RWPE1 (cell line): ENCODE data around the gene EIF2S2.
A peak's percentile ranks its signal among the peaks of the same experiment; 100 is the strongest.
"Not testable (repeated sequence)": the region's sequence is repeated elsewhere in the genome, so short reads cannot be mapped to it uniquely, and the experiment has no call there.

Experiments used
- CTCF ChIA-PET: fragments of 350-600 bp; sonication (Branson Sonifier 250); formaldehyde crosslinking; extraction: SDS; loops from one replicate; lab custom pipeline; 2021; lab: Yijun Ruan, JAX
- POLR2A ChIA-PET: fragments of 400-600 bp; formaldehyde crosslinking; extraction: SDS; loops from one replicate; lab custom pipeline; 2020; ENCODE audit warnings: antibody characterized with exemption; ENCODE audit not compliant: low non-redundant PET; lab: Yijun Ruan, JAX
- DNase-seq: peaks from one replicate; pipeline ENCODE4 v3.0.0; 2012; ENCODE audit warnings: low spot score
- H3K27ac ChIP-seq: fragments of 450-650 bp; 2 replicates; pipeline ENCODE4 v1.5.1; 2017
- TF ChIP-seq, protein P1 (sequence below): fragments of 450-650 bp; conservative IDR thresholded peaks from 2 replicates; pipeline ENCODE4 v1.5.1; 2017; ENCODE audit warnings: low read depth, mild to moderate bottlenecking

EIF2S2 gene, protein sequence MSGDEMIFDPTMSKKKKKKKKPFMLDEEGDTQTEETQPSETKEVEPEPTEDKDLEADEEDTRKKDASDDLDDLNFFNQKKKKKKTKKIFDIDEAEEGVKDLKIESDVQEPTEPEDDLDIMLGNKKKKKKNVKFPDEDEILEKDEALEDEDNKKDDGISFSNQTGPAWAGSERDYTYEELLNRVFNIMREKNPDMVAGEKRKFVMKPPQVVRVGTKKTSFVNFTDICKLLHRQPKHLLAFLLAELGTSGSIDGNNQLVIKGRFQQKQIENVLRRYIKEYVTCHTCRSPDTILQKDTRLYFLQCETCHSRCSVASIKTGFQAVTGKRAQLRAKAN

DNA sequence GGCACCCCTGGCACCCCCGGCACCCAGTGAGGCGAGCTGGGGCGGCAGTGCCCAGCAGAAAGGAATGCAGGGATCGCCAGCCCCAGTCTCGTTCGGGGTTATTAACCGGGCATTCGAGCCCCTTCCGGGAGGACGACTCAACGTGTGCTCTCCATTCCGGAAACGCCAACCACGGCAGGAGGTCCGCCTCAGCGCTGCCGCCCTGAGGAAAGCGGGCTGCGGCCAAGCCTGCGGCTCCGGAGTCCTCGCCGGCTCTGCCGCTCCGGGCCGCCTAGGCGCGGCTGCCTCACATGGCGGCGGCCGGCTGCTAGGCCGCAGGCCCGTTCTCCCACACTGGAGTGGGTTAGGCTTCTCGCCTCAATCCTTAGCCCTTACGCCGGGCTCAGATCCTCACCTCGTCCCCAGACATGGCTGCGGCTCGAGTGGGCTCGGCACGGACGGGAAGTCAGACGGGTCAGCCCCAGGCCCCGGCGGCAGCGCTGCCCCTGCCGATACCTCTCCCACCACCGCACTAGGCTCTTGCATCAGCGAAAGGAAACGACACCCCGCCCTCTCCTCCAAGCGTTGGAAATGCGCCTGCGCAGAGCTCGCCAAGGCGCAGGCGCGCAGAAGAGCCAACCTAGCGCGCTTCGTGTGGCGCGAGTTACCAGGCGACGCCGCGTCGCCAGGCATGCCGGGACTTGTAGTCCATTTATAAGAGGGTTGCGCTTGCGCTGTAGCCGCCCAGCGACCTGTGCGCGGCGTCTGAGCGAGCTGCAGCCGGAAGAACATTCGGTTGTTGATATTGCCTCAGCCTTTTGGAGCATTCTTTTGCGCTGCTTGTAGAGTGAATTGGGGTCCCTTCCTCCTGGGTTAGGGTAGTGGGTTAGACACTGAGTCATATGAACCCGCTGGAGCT is at the start of gene EIF2S2:
TSS of gene EIF2S2 (minus strand) at position 542 of the 898 bp plus-strand sequence. CDS start at position 409, 133 bp downstream.
- ChIA-PET CTCF (interaction anchor here (0.5 to 1.8 kb wide), 11 partner anchors 9 to 1105 kb away, joined by 3 to 10 read pairs (median 4); partner anchors contain the start of gene BPIFB2), POLR2A (interaction anchor here (0.6 to 1.1 kb wide), 5 partner anchors 15 to 473 kb away, joined by 4 to 9 read pairs (median 5); no protein-coding TSS in a partner anchor)
- TF ChIP-seq, protein P1, sequence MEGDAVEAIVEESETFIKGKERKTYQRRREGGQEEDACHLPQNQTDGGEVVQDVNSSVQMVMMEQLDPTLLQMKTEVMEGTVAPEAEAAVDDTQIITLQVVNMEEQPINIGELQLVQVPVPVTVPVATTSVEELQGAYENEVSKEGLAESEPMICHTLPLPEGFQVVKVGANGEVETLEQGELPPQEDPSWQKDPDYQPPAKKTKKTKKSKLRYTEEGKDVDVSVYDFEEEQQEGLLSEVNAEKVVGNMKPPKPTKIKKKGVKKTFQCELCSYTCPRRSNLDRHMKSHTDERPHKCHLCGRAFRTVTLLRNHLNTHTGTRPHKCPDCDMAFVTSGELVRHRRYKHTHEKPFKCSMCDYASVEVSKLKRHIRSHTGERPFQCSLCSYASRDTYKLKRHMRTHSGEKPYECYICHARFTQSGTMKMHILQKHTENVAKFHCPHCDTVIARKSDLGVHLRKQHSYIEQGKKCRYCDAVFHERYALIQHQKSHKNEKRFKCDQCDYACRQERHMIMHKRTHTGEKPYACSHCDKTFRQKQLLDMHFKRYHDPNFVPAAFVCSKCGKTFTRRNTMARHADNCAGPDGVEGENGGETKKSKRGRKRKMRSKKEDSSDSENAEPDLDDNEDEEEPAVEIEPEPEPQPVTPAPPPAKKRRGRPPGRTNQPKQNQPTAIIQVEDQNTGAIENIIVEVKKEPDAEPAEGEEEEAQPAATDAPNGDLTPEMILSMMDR: no peak
- peak within 1 kb of the TSS; percentile 93 for H3K27ac ChIP-seq
- peak; percentile 99 for DNase-seq

DNA sequence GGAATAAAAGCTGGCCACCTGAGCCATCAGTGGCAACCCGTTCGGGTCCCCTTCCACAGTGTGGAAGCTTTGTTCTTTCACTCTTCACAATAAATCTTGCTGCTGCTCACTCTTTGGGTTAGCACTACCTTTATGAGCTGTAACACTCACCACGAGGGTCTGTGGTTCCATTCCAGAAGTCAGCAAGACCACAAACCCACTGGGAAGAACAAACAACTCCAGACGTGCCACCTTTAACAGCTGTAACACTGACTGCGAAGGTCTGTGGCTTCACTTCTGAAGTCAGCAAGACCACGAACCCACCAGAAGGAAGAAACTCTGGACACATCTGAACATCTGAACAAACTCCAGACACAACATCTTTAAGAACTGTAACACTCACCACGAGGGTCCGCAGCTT is 45.7 kb upstream of the EIF2S2 start:
- H3K27ac ChIP-seq, DNase-seq, POLR2A ChIA-PET: not testable (repeated sequence)
- CTCF ChIA-PET: interaction anchor here (0.6 to 1.2 kb wide), 3 partner anchors 29 to 549 kb away, joined by 3 to 4 read pairs (median 3); no protein-coding TSS in a partner anchor

DNA sequence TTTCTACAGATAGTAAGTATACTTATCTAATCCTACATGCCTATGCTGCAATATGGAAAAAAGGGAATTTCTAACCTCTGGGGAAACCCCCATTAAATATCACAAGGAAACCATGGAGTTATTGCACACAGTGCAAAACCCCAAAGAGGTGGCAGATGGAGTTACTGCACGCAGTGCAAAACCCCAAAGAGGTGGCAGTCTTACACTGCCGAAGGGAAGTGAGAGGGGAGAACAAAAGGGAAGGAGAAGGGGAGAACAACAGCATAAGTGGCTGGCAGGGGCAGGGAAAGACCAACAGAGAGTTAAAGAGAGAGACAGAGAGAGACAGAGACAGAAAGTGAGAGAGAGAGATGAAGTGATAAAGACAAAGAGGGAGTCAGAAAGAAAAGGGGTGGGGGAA is 43.8 kb upstream of the EIF2S2 start:
- TF ChIP-seq, protein P1: no peak
- CTCF ChIA-PET: no interaction called here
- H3K27ac ChIP-seq: no peak overlapping the region
- no peak for DNase-seq
- POLR2A ChIA-PET: no interaction called here

DNA sequence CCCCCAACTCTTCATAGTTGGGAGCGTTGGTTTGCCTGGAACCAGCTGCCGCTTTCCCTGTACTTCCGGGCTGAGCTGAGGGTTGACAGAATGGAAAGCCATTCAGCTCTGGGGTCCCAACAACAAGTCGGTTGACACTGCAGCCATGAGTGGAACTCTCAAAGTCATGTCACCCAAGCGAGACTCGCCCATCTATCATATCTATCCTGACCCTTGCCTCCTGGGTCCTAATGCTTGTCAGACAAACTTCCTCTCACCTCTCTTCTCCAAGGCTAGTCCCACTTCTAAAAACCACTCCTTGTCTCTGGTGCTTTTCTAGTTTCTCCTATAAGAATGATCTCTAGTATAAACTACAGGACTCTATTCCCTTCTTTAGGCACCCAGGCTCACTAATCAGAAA is 41.1 kb upstream of the EIF2S2 start:
- DNase-seq, POLR2A ChIA-PET, H3K27ac ChIP-seq: not testable (repeated sequence)
- CTCF ChIA-PET: interaction anchor here (0.6 kb wide), 1 partner anchor 280 kb away, joined by 3 read pairs; no protein-coding TSS in a partner anchor

DNA sequence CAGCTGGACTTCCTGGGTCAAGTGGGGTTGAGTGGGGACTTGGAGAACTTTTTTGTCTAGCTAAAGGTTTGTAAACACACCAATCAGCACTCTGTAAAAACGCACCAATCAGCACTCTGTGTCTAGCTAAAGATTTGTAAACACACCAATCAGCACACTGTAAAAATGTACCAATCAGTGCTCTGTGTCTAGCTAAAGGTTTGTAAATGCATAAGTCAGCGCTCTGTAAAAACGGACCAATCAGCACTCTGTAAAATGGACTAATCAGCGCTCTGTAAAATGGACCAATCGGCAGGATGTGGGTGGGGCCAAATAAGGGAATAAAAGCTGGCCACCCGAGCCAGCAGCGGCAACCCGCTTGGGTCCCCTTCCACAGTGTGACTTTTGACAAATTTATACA is 40.0 kb upstream of the EIF2S2 start:
- DNase-seq, CTCF ChIA-PET, H3K27ac ChIP-seq, POLR2A ChIA-PET: not testable (repeated sequence)

DNA sequence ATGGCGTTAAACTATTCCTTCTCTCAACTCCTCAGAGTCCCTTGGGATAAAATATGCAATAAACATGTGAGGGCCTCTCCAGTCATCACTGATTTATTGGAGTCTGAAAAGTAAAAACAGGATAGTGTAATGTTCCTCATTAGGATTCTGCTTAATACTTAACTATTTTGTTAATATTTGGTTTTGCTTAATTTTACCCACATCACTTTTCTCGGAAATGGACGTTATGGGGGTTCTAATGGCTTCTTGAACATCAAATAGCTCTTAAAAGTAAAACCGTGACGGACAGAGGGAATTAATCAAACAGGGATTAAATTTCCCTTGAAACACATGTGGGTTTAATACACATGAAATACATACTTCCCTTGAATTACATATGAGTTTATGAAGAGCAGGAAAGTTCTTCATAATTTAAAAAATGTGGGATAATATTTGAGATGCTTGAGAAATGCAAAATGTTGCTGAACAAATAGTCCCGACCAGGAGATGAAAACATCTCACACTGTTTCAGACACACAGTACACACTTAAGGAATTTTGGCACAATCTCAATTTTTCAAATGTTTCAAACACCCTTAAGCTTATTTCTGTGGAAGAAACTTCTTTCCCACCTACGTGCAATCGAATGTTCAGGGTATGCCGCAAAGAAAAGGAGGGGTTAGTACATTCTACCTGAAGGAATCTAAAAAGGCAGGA is 38.4 kb upstream of the EIF2S2 start:
- ChIA-PET CTCF (no interaction called here), POLR2A (no interaction called here)
- TF ChIP-seq, protein P1: no peak
- H3K27ac ChIP-seq: no peak overlapping the region
- DNase-seq: no peak

DNA sequence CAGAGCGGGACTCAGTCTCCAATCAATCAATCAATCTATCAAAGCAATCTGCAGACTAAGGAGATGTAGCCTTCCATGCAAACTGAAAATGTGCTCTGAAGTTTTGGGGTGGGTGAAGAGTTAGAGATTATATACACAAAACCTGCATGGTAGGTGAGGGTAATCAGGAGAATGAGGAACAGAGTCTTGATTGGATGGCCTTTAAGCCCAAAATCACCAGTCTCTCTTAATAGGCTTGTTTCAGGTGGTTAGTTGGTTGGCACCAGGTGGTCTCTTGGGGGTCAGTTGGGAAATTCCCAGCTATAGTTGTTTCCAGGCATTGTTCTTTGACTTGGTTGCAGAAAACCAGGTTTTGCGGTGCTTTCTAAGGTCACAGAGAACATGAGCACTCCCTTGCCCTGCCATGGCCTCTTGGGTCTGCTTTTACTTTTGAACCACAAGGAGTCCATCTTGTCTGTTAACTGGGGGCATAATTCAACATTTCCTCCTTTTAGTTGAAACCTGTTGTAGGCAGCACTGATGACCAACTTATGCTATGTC is 33.3 kb upstream of the EIF2S2 start:
- H3K27ac ChIP-seq: no peak overlapping the region
- ChIA-PET CTCF (no interaction called here), POLR2A (no interaction called here)
- TF ChIP-seq, protein P1: no peak
- no peak for DNase-seq
